Measurements from ENCODE around the gene COQ2.

DNA sequence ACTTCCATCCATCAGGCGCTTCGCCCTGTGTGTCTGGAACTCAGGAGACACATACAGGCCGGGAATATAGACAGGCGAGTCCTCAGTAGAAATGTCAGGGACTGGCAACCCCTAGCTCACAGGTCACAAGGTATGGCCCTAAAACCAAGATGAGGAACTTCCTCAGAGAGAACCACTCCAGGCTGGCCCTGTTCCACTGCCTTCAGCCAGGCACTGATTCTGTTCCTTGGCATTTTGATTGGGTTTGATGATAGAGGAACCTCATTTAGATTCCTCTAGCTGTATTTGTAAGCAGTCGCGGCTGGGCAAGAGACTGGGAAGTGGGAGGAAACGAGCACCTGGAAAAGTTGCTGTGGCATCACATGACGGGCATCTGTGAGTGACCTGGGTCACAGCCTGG, 41.9 kb upstream of the COQ2 start:
- TF ChIP-seq CTCF (IDR thresholded peaks at IDR 0.05 in 8 of 11, conservative IDR thresholded peaks at IDR 0.05 in 3 of 11), result no peak
- TF ChIP-seq POLR2A (IDR thresholded peaks at IDR 0.05), result no peak
- TF ChIP-seq POLR2AphosphoS5 (IDR thresholded peaks at IDR 0.05), result no peak
